HG03354 (cell line): ENCODE measurements around the gene KATNB1.
A peak's percentile ranks its signal among the peaks of the same experiment; 100 is the strongest.

Experiments used
- ATAC-seq: cut with Tn5 transposase; IDR thresholded peaks from one replicate; pipeline ENCODE4 v1.9.1; 2021; ENCODE audit warnings: mild to moderate bottlenecking; ENCODE audit not compliant: unreplicated experiment, poor library complexity, severe bottlenecking

Gene KATNB1

DNA sequence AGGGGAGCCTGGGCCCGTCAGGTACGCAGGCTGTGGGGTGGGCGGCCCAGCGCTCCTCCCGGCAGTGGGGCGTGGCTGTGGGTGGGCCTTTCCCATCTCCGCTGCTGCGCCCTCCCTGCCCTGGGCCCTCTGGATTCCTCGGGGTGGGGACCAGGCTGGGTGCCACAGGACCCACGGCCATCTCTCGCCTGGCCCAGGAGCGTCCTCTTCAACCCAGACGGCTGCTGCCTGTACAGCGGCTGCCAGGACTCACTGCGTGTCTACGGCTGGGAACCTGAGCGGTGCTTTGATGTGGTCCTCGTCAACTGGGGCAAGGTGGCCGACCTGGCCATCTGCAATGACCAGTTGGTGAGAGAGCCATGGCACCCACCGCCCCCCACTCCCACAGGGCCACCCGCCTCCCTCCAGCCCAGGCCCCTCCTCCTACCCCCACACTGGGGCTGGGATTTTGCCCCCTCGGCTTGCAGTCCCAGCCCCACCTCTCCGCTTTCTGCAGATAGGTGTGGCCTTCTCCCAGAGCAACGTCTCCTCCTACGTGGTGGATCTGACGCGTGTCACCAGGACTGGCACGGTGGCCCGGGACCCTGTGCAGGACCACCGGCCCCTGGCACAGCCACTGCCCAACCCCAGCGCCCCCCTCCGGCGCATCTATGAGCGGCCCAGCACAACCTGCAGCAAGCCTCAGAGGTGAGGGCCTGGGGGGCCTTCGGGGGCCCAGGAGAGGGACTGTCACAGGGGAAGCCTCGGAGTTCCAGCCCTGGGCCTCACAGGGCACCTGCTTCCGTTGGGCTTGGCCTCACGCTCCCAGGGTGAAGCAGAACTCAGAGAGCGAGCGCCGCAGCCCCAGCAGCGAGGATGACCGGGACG lies 17.2 kb downstream of the KATNB1 start:
- ATAC-seq, result no peak

DNA sequence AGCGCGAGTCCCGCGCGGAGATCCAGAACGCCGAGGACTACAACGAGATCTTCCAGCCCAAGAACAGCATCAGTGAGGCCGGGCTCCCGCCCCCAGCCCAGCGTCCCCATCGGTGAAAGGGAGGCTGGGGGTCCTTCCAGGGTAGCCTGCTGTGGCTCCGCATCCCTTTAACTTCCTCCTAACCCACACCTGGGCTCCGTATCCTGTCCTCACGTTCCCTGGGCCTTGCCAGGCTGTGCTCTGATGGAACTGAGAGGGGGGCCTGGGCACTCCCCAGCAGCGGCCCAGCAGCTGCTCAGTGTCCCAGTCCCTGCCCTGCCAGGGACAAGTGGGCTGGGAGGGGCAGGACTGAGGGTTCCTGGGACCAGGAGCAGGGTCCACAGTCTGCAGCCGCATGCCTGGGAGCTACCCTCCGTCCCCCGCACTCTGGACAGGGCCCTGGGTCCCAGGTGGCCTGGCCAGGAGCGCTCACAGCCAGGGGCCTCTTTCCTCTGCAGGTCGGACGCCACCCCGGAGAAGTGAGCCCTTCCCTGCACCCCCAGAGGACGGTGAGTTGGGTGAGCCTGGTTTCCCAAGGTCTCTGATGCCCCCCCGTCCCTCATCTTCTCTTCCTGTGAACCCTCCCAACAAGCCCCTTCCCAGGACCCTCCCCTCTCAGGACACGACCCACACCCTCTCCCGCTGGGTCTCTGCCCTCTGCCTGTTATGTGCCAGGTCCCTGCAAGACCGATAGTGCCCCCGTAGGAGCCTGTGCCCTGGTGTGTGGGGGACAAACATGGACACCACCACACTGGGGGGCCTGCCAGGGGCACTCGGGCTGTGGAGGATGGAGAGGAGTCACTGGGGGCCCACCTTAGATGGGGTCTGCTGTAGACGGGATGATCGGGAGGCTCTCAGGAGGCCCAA lies 18.1 kb downstream of the KATNB1 start:
- no peak for ATAC-seq

DNA sequence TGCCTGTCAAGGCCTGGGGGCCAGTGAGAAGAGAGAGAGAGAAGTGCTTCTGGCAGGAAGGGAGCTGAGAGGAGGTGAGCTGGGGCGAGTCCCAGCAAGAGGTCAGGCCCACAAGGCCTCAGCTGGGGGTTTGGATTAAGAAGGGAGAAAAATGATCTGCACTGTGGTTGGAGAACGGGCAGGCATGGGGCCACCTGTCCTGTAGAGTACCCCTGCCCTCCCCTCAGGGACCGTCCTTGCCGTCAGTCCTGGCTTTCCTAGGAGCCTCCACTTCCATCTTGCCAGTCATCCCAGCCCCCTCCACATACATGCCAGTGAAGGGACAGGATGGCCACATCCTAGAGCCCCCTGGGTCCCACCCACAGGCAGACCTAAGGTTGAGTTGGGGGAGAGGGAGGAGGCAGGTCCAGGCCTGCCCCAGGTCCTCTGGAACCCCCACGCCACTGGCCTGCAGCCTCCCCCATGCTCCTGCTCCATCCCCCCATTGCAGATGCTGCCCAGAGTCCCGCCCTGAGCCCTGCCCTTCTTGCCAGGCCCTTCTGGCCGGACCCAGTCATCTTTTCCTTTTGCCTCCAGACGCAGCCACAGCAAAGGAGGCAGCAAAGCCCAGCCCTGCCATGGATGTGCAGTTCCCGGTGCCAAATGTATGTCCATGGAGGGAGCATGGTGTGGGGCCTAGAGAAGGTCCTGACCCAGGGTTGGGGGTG lies 18.9 kb downstream of the KATNB1 start:
- no peak for ATAC-seq

DNA sequence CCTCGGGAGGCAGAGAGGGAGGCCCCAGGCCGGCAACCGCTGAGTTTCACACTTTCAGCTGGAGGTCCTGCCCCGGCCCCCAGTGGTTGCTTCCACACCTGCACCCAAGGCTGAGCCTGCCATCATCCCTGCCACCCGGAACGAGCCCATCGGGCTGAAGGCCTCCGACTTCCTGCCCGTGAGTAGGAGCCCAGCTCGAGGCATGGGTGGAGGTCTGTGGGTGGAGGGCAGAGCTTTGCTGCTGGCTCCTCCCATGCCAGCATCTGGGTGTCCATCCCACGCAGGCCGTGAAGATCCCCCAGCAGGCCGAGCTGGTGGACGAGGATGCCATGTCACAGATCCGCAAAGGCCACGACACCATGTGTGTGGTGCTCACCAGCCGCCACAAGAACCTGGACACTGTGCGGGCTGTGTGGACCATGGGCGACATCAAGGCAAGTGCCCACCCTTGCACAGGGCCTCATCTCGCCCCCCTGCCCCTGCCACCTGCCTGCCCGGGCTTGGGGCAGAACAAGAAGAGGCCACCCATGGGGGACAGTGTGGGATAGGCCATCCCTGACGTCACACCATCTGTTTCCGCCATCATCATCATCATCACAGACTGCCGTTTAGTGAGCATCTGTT lies 19.6 kb downstream of the KATNB1 start:
- ATAC-seq, result no peak

DNA sequence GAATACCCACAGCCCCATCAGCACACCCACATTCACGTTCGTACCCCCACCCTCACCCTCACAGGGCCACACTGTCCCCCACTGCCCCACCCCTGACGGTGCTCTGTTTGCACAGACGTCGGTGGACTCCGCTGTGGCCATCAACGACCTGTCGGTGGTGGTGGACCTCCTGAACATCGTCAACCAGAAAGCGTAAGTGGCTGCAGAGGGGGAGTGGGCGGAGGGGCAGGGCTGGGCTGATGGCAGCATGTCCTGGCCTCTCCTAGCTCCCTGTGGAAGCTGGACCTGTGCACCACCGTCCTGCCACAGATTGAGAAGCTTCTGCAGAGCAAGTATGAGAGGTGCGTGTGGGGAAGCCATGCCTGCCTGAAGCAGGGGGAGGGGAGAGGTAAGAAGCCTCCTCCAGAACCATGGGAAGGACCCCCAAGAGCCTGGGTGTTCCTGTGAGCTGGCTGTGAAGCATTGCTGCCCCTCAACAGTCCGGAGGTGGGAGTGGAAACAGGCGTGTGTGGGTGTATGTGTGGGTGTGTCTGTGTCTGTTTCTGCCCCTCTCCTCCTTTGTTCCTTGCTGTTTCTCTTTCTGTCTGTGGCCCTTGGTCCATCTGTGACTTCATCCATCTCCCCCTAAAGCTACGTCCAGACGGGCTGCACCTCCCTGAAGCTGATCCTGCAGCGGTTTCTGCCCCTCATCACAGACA lies 20.3 kb downstream of the KATNB1 start:
- no peak for ATAC-seq

DNA sequence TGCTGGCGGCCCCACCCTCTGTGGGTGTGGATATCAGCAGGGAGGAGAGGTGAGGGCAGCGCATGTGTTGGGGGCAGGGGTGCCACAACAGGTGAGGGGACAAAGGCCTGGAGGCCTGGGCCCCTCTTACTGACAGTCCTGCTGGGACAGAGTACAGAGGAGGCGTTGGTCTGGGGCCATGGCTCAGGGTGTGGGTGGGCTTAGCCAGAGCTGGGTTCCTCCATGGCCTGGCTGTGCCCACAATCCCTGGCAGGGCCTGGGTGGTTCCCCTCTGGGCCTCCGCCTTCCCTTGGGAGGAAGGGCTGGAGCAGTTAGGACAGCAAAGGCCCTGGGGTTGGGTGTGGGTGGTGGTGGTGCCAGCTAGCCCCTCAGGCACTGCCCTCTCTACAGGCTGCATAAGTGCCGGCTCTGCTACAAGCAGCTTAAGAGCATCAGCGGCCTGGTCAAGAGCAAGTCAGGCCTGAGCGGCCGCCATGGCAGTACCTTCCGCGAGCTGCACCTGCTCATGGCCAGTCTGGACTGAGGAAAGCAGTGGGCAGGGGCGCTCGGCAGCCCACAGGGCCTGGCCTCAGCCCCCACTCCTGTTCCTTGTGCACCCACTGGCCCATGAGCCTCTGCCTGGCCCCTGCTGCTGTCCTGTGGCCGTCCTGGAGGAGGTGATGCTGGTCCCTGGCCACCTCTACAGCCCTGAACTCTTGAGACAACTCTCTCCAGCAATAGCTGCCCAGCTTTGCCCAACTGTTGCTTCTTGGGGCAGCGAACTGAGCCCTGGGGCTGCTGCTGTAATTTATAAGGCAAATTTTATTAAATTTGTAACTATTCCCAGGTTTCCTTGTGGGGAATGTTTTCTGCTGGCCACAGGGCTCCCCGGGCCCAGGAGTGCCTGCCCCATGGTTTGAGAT lies 21.1 kb downstream of the KATNB1 start:
- peak; percentile 7 for ATAC-seq

DNA sequence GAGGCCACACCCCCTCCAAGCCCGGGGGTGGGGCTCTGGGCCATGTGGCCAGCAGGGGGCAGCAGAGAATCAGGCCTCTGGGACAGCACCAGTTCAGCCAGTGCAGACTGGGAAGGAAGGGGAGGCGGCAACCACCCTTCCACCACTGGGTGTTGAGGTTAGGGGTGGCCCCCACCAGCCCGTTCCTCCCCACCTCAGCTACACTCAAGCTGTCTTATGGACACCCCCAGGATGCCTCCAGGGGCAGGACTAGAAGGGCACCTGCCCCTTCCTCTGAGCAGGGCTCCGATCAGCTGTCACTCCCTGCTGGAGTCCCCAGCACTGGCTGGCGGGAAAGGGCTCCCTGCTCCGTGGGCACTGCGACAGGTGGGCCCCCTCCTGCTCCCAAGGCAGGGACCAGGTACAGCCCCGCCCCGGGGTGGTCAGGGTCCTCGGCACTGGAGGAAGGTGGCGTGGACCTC lies 21.8 kb downstream of the KATNB1 start:
- peak; percentile 91 for ATAC-seq

DNA sequence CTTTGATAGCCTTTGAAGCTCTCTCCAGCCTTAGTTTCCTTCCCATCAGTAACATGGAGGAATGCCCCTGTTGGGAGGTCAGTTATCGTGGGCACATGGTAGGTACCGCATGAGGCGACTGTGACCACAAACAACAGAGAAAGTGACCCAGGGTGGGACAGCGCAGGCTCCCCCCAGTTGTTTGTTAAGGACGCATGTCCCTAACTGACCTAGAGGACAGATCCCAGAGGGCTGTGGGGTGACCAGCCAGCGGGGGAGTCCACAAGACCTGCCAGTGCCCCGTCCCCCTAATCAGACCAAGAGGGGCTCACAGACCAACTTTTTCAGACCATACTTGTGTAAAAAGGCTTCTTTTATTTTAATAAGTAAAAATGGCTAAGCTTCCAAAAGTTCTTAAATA lies 22.3 kb downstream of the KATNB1 start:
- no peak for ATAC-seq

DNA sequence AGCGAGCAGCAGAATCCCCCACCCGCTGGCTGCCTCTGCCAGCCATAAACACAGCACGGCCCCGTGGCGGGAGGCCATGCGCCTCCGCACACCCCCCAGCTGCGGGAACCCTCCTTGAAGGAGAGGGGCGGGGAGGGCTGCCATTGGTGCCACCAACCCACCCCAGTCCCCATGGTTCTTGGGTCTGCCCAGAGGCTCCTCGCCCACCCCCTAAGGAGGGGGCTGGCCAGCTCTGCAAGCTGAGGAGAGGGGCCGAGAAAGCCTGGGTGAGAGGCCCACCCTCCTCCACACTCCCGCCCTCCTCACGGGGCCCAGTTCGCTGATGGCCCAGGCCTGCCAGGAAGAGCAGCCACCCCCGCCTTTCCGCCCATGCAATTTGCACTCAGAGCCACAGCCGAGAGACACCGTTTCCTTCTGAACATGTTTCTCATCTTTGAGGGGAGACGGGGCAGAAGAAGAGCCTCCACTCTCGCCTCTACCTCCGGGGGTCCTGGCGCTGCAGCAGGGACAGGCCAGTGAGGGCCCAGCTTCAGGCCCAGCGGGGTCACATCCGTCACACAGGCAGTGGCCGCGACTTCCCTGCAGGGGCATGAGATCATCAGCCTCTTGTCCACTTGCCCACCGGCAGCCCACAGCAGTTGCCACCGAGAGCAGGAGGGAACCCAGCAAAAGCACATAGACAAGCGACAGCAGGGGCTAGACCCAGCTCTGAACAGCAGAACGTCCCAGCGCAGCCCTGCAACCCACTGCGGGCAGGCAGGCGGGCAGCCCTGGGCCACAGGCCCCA lies 23.0 kb downstream of the KATNB1 start:
- no peak for ATAC-seq

DNA sequence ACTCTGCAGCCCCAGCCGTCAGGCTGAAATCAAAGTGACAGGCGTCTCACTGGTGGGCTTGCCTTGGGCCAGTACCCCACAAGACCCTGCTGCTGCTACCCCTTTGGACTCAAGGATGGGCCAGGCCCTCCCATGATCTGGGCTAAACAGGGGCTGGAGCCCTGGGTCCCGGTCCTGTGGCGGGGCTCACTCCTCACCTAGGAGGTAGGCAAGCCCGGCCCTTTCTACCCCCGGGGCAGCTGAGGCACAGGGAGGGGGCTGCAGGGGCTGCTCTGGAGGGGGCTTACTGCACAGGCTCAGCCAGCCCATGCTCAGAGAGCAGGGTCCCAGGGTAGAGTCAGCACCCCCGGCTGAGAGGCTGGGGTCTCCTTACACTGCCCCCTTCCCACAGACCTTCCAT lies 23.6 kb downstream of the KATNB1 start:
- ATAC-seq, result no peak

DNA sequence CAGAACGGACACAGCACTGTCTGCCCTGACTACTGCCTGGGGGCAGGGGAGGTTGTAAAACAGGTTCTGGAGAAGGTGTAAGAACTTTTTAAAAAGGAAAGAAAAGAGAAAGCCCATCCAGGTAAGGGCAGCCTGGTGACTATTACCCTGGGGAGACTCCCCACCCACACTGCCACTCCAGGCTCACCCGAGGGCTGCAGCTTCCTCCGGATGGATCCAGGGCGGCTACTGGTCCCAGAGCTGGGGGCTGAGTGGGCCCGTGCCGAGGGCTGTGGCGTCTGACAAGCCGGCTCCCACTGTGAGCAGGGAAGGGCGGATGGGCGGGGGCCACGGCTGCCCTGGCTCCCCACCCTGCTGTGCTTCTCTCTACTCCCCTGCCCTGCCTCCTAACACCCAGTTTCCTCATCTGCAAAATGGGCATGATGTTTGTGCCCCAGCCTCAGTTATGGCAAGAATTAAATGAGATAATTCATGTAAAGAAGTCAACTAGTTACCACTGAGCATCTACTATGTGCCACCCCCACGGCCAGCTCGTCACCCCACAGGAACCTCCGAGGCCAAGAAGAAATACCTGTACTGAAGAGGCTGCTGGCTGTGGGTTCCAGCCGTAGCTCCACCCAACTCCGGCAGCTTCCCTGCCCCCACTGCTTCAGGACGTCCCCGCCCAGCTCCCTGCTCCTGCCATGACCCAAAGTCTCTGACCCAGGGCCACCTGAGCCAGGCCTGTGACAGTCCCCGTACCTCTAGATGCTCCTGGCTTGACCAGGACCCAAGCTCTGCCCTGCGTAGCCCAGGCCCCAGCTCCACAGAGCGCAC lies 24.2 kb downstream of the KATNB1 start:
- no peak for ATAC-seq

DNA sequence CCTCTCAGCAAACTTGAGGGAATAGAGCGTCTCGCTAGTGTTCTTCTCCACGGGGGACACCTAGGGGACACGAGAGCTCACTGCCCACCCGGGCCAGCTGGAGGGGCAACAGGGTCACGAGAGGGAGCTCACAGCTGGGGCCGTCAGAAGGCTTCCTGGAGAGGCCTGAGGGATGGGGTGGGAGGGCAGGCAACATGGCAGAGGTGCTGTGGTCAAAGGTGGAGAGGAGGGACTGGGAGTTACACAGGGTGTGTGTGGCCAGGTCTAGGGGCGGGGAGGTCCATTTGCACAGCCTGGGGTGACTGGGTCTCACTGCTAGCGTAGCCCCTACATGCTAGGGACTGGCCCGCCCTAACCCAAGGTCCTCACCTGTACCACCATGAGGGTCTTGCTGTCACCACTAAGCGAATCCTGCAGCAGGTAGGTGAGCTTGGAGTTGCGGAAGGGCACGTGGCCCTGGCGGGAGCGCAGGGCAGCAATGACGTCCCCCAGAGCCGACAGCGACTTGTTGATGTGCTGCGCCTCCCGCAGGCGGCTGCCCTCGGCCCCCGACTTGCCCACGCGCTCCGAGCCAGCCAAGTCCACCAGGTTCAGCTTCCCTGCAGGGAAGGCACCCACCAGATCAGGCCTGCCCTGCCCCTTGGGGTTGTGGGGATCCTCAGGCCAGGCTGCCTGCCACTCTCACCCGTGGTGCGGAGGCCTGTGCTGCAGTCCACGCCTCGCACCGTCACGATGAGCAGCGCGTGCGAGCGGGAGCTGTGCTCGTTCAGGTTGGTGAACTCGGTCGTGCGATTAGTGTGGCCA lies 25.0 kb downstream of the KATNB1 start:
- ATAC-seq, result no peak

DNA sequence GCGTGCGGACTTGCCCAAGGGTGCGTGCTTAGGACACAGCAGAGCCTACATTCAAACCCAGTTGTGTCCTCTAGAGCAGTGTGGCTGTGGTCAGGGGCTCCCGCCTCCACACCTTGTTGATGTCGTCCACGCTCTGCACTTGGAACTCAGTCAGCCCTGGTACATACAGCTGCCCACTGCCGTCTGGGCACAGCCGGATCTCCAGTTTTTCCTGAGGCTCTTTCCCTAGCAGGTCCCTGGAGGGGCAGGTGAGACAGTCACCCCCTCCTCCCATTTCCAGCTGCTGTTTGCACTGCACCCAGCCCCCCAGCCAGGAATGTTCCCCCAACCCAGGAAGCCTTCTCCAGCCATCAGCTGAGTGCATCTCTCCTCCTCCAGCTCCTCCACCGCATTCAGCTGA lies 25.7 kb downstream of the KATNB1 start:
- no peak for ATAC-seq

DNA sequence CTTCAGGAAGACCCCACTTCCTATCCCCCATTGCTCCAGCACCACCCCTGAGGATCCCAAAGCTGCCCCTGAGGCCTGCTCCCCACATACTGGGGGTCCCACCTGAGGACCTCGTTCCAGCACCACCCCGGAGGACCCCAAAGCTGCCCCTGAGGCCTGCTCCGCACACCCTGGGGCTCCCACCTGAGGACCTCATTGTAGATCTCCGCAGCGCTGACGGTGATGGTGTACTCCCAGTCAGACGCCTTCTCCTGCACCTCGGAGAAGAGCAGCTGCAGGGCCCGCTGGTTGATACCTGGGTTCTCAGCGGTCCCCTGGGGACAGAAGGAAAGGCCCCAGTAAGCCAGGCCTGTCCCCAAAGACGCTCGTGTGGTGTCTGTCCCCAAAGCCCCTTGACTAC lies 26.4 kb downstream of the KATNB1 start:
- no peak for ATAC-seq

DNA sequence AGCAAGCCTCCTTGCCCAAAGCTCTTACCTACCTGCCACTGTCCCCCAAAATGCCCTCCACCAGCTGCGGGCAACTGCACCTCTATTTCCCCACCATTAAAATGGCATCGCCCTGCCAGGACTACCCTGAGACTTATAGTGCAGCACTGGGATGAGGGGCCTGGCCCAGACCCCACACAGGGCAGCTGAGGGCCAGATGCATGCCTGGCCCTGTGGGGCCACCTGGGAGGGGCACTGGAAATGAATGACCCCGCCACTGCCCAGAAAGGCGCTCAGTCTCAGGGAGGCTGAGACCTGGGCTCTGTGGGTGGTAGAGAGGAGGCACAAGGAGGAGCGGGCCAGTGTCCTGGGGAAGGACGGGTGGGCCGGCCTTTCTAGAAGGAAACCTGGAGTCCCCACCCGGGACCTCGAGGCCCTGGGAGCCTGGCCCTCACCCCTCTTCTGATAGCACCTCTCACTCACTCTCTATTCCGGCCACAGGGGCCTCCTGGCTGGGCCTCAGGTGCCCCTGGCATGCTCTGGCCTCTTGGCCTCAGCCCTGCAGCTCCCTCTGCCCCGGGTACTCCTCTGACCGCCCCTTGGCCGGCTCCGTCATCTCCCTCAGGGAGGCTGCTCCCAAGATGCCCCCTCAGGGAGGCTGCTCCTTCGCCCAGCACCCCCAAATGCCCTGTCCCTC lies 26.9 kb downstream of the KATNB1 start:
- no peak for ATAC-seq
